Heart left ventricle (tissue), 13 donors: Measurements from ENCODE around the gene MAP6.

Experiments
- POLR2A ChIP-seq, 2 donors: fragments of 450-650 bp; IDR thresholded peaks; one replicate each; pipeline ENCODE4 v1.6.1; 2017; ENCODE audit warnings: antibody characterized with exemption in 2 of 2, mild to moderate bottlenecking in 2 of 2, moderate library complexity in 2 of 2
- TF ChIP-seq, protein P1 (sequence below), 12 donors: fragments of 200-600 bp; sonication (generic) in 4 of 12; IDR thresholded peaks; one replicate each; pipeline versions ENCODE4 v1.5.0 to v1.8.0; 2018 to 2022; ENCODE audit warnings: antibody characterized with exemption in 12 of 12, mild to moderate bottlenecking in 5 of 12
- donor health status: ischemic (EF 13 %, LVEDD 7.1; RV severe dilation, severe dysfunction).
- donor health status: DM: no; HTN: yes; CAD: no.
- donor health status: DM: no; HTN: no; CAD: no.
- donor health status: ischemic (EF 25% LVEDD 6.9; RV normal size, moderate dysfunction).
- donor health status: ischemic (EF 25% LVEDD 5.7; RV mildly dilated, moderate dysfunction).
- donor health status: ischemic (EF 35%, LVEDD 5.7; RV mildly dilated, moderate dysfunction).
- donor health status: nonischemic (EF 11% LVEDD 7.7; RV severe dilation, severe dysfunction).
- donor health status: DM: yes; HTN: yes; CAD: no.
- donor health status: PGD.
- donor health status: ischemic (EF 29% LVEDD 5.4; RV normal size, mild dysfunction).
- donor health status: nonischemic (EF 23%, LVEDD 6.1; RV moderate dilation, normal function).

DNA sequence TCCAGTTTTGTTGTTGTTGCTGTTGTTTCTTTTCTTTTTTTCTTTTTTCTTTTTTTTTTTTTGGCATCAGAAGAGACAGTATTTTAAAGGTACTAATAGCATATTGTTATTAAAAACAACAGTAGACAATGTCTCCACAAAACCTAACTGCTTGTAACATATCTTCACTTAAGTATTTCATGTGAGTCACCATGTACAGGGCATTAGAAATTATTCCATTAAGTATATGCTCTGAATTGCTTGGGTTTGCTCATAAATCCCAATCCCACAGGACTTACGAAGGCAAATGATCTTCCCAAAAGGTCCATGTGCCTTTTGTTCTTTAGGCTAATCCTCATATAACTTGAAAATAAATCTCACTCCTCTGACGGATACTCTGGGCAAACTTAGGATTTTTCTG is 35.9 kb downstream of the MAP6 start:
- TF ChIP-seq, protein P1, sequence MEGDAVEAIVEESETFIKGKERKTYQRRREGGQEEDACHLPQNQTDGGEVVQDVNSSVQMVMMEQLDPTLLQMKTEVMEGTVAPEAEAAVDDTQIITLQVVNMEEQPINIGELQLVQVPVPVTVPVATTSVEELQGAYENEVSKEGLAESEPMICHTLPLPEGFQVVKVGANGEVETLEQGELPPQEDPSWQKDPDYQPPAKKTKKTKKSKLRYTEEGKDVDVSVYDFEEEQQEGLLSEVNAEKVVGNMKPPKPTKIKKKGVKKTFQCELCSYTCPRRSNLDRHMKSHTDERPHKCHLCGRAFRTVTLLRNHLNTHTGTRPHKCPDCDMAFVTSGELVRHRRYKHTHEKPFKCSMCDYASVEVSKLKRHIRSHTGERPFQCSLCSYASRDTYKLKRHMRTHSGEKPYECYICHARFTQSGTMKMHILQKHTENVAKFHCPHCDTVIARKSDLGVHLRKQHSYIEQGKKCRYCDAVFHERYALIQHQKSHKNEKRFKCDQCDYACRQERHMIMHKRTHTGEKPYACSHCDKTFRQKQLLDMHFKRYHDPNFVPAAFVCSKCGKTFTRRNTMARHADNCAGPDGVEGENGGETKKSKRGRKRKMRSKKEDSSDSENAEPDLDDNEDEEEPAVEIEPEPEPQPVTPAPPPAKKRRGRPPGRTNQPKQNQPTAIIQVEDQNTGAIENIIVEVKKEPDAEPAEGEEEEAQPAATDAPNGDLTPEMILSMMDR (IDR thresholded peaks at IDR 0.05), result no peak
- TF ChIP-seq POLR2A (IDR thresholded peaks at IDR 0.05), result no peak
